Myocyte (in vitro differentiated cells): ENCODE data around the gene MYD88. TPM values are rescaled to one million over a fixed set of nuclear protein-coding genes. Genes with fewer than 3 reads are reported as not detected.
"Not testable (repeated sequence)": the region's sequence is repeated elsewhere in the genome, so short reads cannot be mapped to it uniquely, and the experiment has no call there.

Experiments
- DNase-seq: peaks from one replicate; pipeline ENCODE4 v3.0.0-alpha.2; 2012; ENCODE audit warnings: low read depth
- total RNA-seq: library from RNA; depleted of rRNA; stranded (reverse); fragments of >200 nt; gene quantifications from 2 replicates; pipeline ENCODE4 v1.2.3, GENCODE V29; 2014

MYD88 gene
- total RNA-seq, 1 donor from 2014 or later = 3.8 TPM

GRCh38 chr3:38140326-38141172 lies 2.1 kb downstream of the MYD88 start:
- no peak for DNase-seq

GRCh38 chr3:38141173-38141951 lies 2.9 kb downstream of the MYD88 start:
- no peak for DNase-seq

DNA sequence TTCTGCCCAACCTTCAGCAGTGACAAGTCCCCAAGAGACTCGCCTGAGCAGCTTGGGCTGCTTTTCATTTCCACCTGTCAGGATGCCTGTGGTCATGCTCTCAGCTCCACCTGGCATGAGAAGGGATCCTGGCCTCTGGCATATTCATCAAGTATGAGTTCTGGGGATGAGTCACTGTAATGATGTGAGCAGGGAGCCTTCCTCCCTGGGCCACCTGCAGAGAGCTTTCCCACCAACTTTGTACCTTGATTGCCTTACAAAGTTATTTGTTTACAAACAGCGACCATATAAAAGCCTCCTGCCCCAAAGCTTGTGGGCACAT lies 3.5 kb downstream of the MYD88 start:
- DNase-seq = peak; percentile 26

DNA sequence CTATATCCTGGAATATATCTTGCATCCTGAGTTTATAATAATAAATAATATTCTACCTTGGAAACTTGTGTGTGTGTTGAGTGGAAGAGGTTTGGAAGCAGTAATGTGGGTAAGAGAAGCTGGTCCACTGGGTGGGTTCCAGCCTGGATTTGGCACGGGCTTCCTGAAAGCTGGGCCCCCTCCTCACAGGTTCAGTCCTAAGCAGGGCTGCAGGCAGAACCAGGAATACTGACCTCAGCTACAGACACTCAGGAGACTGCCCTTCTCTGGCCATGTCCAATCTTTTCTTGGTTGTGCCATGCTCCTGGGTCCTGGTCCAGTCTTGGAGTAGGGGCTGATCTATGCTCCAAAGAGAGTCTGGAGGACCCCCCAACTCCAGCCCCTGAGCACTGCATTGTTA lies 4.5 kb downstream of the MYD88 start:
- DNase-seq = no peak

- DNase-seq = no peak
These were observed 5.0 kb downstream of the MYD88 start for GRCh38 chr3:38143511-38143910.

DNA sequence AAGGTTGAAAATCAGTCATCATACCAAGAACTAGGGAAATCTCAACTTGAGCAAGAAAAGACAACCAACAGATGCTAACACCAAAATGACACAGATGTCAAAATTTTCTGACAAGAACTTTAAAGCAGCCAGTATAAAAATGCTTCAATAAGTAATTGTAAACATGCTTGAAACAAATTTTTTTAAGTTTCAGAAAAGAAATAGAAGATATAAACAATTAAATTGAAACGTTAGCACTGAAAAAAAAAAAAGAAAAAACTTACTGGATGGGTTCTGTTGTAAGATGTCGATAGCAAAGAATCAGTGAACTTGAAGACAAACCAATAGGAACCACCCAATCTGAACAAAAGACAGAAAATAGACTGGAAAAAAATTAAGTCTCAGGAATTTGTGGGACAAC lies 8.0 kb downstream of the MYD88 start:
- no peak for DNase-seq

- no peak for DNase-seq
These were observed 9.0 kb downstream of the MYD88 start for GRCh38 chr3:38147421-38147820.

DNA sequence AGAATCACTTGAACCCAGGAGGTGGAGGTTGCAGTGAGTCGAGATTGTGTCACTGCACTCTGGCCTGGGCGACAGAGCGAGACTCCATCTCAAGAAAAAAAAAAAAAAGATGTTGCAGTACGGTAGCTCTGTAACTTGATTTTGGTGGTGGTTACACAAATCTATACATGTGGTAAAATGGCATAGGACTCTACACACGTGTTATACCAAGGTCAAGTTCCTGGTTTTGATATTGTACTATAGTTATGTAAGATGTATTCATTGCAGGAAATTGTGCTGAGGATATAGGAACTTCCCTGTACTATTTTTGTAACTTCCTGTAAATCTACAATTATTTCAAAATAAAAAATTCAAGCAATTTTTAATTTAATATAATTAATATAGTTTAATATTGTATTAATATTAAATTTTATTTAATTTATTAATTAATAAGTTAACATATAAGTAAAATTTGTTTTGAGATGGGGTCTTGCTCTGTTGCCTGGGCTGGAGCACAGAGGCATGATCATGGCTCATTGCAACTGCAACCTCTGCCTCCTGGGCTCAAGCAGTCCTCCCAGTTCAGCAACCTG lies 9.9 kb downstream of the MYD88 start:
- no peak for DNase-seq

- DNase-seq = no peak
These were observed 11.2 kb downstream of the MYD88 start for GRCh38 chr3:38149708-38150107.

- no peak for DNase-seq
These were observed 12.5 kb downstream of the MYD88 start for GRCh38 chr3:38150780-38151528.

- peak; percentile 61 for DNase-seq
These were observed 13.3 kb downstream of the MYD88 start for GRCh38 chr3:38151667-38152265.

DNA sequence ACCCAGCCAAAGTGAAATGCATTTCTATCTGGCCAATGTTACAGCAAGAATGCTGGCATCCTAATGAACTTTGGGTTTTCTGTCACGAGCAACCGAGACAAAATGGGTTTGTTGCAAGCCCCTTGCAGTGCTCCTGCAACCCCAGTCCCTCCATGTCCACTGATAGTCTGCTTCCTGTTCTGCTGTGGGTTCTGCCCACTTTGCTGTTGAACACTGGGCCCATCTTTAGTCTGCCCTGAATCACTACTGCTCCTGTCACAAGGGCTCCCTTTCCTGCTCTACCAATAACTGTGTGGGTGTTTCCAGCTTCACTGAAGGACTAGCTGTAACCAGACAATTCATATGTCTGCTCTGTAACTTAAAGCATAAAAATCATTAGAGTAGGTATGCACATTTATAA lies 14.1 kb downstream of the MYD88 start:
- no peak for DNase-seq

- DNase-seq = no peak
These were observed 14.8 kb downstream of the MYD88 start for GRCh38 chr3:38153221-38153620.

GRCh38 chr3:38154033-38154494 lies 15.6 kb downstream of the MYD88 start:
- no peak for DNase-seq

DNA sequence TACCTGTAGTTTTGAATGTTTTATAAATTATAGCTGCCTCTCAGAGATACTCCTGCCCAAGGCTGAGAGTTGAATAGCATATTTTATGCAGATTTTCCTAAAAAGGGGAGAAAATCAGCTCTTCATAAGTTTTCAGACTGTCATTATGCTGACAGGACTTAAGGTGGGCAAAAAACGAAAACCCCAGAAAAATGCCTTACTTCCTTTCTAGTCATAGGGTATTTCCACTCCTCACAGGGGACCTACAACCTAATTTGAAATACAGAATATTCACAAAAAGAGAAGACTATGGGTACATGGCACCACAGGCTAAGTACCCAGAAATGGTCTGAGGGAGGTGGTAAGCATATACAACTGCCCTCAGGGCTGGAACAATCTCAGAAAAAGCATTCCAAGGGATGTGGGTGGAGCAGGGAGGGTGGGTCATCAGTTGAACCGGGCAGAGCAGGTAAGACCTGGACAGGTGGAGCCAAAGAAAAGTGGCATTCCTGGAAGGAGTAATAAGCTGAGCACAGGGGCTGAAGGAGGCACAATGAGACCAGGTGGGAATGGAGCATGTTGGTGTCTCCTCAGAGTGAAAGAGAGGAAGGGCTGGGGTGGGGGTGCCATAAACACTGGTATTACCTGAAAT lies 16.3 kb downstream of the MYD88 start:
- DNase-seq = no peak

DNA sequence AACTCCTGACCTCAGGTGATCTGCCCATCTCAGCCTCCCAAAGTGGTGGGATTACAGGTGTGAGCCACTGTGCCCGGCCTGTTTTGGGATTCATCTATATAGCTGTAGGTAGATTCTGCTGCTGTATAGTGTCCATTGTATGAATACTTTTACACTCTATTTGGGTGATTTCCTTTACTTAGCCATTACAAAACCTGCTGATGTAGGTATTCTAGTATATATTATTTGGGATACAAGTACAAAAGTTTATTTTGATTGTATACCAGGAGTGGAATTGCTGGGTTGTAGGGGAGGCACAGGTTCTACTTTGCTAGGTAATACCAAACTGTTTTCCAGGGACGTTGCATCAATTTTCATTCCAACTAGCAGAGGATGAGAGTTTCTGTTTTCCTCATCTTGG lies 17.4 kb downstream of the MYD88 start:
- DNase-seq = no peak

GRCh38 chr3:38157117-38157516 lies 18.7 kb downstream of the MYD88 start:
- DNase-seq = no peak

DNA sequence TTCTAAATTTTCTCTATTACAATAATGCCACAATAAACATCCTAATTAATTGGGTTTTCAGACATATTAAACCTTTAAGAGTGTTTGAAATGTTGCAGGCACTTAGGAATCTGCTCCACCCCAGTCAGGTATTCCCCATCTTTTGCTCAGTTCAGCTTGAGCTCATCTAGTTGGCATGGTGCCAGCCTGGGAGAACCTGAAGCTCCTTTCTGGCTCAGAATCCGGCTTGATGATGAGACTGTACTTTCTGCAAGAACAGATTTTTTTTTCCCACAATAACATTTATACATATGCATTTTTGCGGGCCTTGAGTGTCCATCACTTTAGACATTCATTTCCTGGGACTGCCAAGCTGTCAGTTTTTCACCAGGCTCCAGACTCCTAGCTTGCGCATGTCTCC lies 19.1 kb downstream of the MYD88 start:
- no peak for DNase-seq

DNA sequence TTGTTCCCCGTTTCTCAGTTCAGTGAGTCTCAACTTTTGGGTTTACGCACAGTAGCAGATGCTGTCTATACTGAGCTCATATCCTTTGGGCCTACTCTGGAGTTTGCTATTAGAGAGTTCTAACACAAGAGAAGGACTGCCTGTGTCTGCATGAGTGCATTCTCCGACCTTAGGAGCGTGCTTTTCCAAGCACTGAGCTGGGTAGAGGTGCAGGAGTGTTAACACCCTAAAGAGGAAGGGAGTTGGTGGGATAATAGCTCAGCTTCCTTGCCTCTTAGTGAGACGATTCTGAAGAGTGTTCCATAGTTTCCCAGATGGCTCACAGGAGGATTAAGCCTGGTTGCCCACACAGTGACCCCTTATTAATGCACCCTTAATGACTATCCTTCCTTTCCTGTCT lies 20.0 kb downstream of the MYD88 start:
- DNase-seq = no peak

- not testable (repeated sequence) for DNase-seq
These were observed 22.2 kb downstream of the MYD88 start for GRCh38 chr3:38160704-38161103.
